HG02973 (cell line): ENCODE results near the gene STARD7.

Source experiments
- ATAC-seq: cut with Tn5 transposase; IDR thresholded peaks from one replicate; pipeline ENCODE4 v1.9.1; 2021; ENCODE audit warnings: moderate library complexity; ENCODE audit not compliant: unreplicated experiment

Gene STARD7

GRCh38 chr2:96137321-96138178 lies 71.1 kb downstream of the STARD7 start:
- ATAC-seq = no peak

DNA sequence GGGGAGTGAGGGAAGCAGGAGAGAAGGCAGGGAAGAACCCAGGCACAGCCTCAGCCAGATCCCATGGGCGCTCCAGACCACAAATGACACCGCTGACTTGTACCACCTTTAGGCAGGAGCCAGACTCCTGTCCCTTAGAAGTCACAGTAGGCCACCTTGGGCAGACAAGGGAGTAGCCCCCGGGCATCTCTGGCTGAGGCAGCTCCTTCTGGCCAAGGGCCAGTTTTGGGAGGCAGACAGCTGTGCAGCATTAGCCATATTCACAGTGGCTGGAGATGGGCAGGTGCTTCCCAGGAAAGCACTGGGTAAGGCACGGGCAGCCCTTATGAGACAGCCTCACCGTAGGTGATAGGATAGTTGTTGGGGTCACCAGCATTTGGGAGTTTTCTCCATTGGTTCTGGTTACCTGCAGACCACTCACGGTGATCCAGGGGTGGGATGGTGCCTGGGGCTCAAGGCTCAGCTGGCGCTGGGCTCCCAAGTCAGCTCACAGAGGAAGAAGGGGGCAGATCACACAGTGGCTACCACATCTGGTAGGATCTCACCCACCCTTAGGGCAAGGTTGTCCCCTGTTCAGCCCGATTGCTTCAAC lies 72.4 kb downstream of the STARD7 start:
- no peak for ATAC-seq

GRCh38 chr2:96135621-96136020 lies 73.0 kb downstream of the STARD7 start:
- ATAC-seq = no peak

- ATAC-seq = no peak
These were observed 73.5 kb downstream of the STARD7 start for GRCh38 chr2:96135171-96135570.
